GM21367 (cell line): ENCODE data around the gene OR6V1.
"Not testable (repeated sequence)": the region's sequence is repeated elsewhere in the genome, so short reads cannot be mapped to it uniquely, and the experiment has no call there.

Source experiments
- ATAC-seq: cut with Tn5 transposase; IDR thresholded peaks from one replicate; pipeline ENCODE4 v1.9.1; 2021; ENCODE audit not compliant: unreplicated experiment

OR6V1 gene

GRCh38 chr7:143042159-143042789 lies 9.9 kb upstream of the OR6V1 start:
- no peak for ATAC-seq

GRCh38 chr7:143042790-143043271 lies 9.3 kb upstream of the OR6V1 start:
- ATAC-seq, result no peak

GRCh38 chr7:143043391-143043790 lies 8.8 kb upstream of the OR6V1 start:
- no peak for ATAC-seq

- ATAC-seq, result no peak
These were observed 5.7 kb upstream of the OR6V1 start for GRCh38 chr7:143046426-143046851.

GRCh38 chr7:143047326-143047725 lies 4.8 kb upstream of the OR6V1 start:
- ATAC-seq, result no peak

GRCh38 chr7:143048827-143049226 lies 3.3 kb upstream of the OR6V1 start:
- no peak for ATAC-seq

GRCh38 chr7:143049362-143049761 lies 2.8 kb upstream of the OR6V1 start:
- no peak for ATAC-seq

- ATAC-seq, result no peak
These were observed 1.2 kb upstream of the OR6V1 start for GRCh38 chr7:143050931-143051330.

- no peak for ATAC-seq
These were observed 2.5 kb downstream of the OR6V1 start for GRCh38 chr7:143054621-143055020.

- no peak for ATAC-seq
These were observed 3.6 kb downstream of the OR6V1 start for GRCh38 chr7:143055754-143056153.

GRCh38 chr7:143063741-143064140 lies 11.6 kb downstream of the OR6V1 start:
- ATAC-seq, result no peak

- ATAC-seq, result no peak
These were observed 16.3 kb downstream of the OR6V1 start for GRCh38 chr7:143068446-143068845.

- ATAC-seq, result no peak
These were observed 17.9 kb downstream of the OR6V1 start for GRCh38 chr7:143069912-143070500.

GRCh38 chr7:143073556-143073955 lies 21.4 kb downstream of the OR6V1 start:
- ATAC-seq, result no peak

GRCh38 chr7:143074141-143074540 lies 22.0 kb downstream of the OR6V1 start:
- no peak for ATAC-seq

GRCh38 chr7:143085109-143085508 lies 33.0 kb downstream of the OR6V1 start:
- ATAC-seq, result peak; percentile 60

GRCh38 chr7:143085610-143086009 lies 33.5 kb downstream of the OR6V1 start:
- ATAC-seq, result not testable (repeated sequence)

GRCh38 chr7:143088549-143089231 lies 36.5 kb downstream of the OR6V1 start:
- not testable (repeated sequence) for ATAC-seq

- no peak for ATAC-seq
These were observed 44.0 kb downstream of the OR6V1 start for GRCh38 chr7:143096146-143096545.

GRCh38 chr7:143099579-143099978 lies 47.4 kb downstream of the OR6V1 start:
- ATAC-seq, result not testable (repeated sequence)
